GM19324 (cell line): ENCODE data around the gene ART3.

ENCODE experiments used
- ATAC-seq: cut with Tn5 transposase; IDR thresholded peaks from one replicate; pipeline ENCODE4 v1.9.1; 2021; ENCODE audit warnings: mild to moderate bottlenecking, moderate library complexity; ENCODE audit not compliant: unreplicated experiment, low FRiP score

Gene ART3

DNA sequence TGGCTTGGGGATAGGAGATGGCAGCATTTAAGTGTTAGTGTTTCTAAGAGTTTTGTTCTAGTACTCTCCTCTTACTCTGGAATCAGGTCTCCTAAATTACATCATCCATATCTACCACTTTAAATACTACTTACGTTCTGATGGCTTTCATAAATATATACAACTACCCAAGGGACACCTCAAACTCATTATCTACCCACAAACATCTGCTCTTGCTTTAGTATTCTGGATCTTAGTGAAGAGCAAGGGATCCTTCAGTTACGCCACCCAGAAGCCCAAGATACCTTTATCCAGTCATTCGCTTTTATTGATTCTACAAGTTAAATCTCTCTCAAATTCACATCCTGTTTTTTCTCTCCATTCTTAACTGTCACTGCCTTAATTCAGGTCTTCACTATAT lies 66.7 kb downstream of the ART3 start:
- no peak for ATAC-seq

DNA sequence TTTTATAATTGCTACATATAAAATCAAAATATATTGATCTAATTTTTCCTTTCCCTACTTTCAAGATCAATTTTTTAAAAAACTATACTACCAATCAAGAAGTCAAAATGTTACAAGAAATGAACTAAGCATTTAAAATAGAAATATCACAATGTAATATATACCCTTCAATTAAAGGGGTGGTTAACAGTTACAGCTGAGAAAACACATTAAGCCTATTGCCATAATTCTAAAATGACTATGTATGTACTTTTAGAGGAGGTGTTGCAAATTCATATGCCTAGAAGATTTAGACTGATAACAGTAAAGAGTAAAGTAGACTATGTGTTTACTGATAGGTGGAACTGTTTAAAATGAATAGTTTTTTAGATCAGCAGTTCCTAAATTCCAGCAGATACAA lies 70.0 kb downstream of the ART3 start:
- no peak for ATAC-seq

DNA sequence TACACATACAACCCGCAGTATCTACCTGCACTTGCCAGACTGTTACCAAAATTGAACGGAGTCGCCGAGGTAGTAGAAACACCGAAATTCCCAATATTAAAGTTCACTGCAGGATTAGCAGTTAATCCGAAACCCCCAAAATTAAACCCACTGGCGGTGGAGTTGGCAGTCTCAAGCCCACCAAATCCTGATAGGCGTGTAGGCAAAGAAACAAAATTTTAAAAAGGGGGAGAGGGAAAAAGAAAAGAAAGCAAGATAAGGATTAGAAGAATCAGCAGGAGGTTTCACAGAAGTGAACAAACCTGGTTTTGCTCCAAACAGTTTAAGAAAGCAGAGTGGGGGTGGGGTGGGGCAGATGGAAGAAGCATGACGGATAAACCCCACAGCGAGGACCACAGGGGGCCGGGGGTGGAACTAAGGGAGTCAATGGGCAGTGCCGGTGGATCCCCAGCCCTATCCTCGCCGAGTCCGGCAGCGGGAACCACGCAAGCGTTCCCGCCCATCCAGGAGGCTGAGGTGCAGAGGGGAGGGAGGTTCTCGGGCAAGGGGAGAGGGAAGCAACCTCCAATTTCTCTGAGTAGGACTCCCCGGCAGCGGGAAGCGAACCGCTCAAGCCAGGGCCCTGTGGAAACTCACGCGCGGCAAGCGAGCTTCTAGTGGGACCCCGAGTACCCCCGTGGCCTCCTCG lies 73.1 kb downstream of the ART3 start:
- no peak for ATAC-seq

DNA sequence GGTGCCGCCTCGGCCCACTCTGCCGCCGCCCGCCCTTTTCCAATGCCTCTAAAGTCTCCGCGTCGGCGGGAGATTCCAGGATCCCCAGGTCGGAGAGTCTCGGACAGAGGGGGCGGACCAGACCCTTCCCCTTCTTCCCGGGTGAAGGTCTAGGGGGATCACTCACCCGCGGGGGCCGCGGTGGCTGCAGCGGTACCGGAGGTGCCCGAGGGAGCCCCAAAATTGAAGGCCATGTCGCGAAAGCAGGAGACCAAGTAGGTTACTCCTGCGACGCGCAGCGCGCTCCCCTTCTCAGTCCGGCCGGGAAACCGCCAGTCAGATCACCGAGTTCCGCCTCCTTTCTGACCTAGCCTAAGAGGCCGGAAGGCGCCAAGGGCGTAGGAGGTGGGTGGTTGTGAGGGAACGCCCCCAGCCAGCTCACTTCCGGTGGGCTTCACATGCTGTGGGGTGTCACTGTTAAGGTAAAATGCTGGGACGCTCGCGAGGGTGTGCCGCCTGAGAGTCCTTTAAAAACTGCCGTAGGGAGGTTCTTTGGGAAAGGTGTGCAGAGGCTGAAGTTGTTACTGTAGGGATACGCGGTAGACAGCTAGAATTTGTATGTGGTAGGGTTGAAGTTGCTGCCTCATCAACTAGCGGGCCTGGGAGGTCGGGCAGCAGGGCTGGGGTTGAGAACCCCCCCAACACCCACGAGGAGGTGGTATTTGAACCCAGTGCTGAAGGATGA lies 73.8 kb downstream of the ART3 start, which contains the start of gene NUP54:
TSS of gene NUP54 (minus strand) at position 256 of the 724 bp plus-strand sequence. CDS start at position 233, 23 bp downstream.
- ATAC-seq: peak; percentile 99

- ATAC-seq: no peak
Observed at GRCh38 chr4:76153356-76153755, 78.8 kb downstream of the ART3 start.

GRCh38 chr4:76155979-76156378 lies 81.5 kb downstream of the ART3 start:
- no peak for ATAC-seq

DNA sequence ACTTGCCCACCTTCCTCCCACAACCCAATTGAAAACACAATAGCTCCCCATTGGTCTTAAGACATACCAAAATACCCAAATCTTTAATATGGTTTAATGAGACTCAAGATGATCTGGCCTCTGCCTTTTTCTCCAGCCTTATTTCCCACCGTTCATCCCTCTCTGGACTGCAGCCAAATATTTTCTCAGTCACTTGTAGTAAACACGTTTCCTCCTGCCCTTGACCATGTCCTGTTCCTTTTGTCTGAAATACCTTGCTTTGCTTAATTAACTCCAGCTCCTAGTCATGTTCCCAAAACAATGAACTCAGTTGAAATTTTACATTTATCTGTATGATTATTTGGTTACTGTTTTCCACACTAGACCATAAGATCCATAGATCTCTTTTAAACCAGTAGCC lies 82.1 kb downstream of the ART3 start:
- no peak for ATAC-seq

DNA sequence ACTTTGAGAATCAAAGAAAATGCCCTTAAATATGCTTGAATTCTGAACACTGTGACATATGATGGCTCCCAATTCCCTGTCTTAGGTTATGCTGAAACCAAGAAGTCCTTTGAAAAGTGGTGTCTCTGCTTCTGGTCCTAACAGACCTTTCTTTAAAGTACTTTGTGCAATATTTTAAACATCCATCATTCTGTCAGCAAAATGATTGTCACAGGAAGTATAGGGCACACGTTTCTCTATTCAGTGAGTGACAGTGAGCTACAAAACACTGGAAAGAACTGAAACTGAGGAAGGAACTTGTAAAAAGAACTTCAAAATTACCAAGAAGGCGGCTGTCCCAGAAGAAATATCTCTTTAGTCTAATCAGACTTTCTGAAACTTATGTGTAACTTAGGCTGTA lies 85.8 kb downstream of the ART3 start:
- ATAC-seq: no peak
